ENCODE measurements around the gene SEMA5A.

Gene SEMA5A

GRCh38 chr5:9245071-9245470 is 300.8 kb downstream of the SEMA5A start:
- no peak for DNase-seq

DNA sequence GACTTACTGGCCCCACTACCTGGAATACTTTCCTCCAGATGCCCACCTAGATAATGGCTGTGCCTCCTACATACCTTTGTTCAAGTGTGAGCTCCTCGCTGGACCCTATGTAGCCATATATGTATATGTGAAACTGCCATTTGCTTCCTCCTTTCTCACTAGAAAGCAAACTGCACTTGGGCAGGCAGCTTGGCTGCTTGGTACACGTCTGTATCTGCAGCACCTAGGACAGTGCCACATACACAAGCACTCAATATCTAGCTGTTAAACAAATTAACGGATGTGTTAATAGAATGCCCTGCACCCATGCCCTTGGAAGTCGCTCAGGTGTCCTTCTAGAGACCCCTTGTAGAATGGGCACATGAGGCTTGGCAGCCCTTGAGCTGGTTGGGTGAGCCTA is 301.5 kb downstream of the SEMA5A start:
- no peak for DNase-seq

GRCh38 chr5:9241479-9242305 is 304.2 kb downstream of the SEMA5A start:
- no peak for DNase-seq

- no peak for DNase-seq
Measured at GRCh38 chr5:9240431-9240830, 305.4 kb downstream of the SEMA5A start.

GRCh38 chr5:9239626-9240025 is 306.2 kb downstream of the SEMA5A start:
- no peak for DNase-seq

- no peak for DNase-seq
Measured at GRCh38 chr5:9239071-9239470, 306.8 kb downstream of the SEMA5A start.

- DNase-seq = no peak
Measured at GRCh38 chr5:9233712-9234111, 312.2 kb downstream of the SEMA5A start.

DNA sequence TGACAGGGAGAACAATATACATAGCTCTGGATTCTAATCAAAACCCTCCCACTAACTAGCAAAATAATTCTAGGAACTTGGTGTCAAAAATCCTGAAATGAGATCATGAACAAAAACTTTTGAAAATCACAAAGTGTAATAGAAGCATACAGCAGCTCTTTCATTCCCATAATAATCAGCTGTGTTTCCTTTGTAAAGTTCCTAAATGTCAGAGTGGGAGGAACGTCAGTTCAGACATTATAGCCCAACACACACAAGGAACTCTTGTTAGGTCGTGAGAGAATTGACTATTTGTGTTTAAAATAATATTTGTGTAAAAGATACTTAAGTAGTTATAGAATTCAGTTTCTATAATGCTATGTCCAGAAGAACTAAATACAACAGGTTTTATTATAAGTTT is 312.8 kb downstream of the SEMA5A start:
- no peak for DNase-seq

- no peak for DNase-seq
Measured at GRCh38 chr5:9231842-9232241, 314.0 kb downstream of the SEMA5A start.

DNA sequence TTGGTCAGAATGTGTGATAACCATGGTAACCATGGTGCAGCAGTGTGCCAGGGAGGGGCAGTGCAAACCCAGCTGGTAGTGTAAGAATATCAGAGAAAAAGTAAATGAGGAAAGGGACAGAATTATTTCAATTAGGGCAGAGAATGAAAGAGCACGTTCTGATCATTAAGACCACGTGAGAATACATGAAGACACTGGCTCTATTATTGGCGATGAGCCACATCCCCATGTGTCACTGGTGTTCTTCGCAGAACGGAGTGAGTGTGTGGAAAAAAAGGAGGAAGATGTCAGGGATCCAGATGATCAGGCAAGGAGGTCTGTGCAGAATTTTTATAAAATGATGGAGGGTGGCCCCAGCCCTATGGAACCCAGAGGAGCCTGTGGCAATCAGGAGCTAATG is 315.5 kb downstream of the SEMA5A start:
- DNase-seq = no peak

DNA sequence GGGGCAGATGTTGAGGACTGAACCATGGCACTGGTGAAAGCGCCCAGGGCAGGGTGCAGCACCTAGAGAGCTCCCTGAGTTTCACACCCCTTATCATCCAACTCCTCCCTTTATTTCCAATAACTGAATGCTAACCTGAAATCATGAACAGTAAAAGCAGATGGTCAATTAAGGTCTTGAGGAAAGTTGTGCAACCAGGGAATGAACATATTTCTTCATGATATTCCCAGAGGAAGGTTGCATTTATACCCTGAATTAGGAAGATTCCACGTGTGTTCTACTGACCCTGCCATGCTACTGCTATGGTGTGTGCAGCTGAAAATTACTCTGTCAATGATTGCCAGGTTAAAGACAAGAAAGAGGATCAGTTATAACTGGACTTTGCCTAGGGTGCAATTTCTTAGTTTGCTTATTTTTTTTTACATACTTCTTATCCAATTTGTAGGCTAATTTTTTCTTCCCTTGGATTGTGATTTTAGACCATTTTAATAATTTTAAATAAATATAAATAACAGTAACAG is 319.8 kb downstream of the SEMA5A start:
- DNase-seq = no peak

GRCh38 chr5:9222054-9222976 is 323.6 kb downstream of the SEMA5A start:
- no peak for DNase-seq

DNA sequence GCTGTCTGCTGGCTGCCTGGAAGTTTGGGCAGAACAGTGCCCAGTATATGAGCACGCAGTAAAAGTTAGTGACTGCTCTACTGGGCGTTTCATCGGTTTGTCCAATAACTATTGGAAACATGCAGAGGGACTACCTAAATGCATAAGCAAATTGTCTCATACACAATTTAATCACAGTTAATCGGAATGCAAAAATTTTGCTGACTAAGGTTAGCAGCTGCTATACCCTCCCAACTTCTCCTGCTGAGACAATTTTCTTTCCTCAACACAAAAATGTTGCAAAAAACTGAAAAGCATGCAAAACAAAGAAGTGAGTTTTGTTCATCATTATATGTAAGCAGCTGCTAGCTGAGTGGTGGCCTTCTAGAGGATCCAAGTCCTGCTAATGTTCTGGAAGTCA is 327.5 kb downstream of the SEMA5A start:
- DNase-seq = no peak

DNA sequence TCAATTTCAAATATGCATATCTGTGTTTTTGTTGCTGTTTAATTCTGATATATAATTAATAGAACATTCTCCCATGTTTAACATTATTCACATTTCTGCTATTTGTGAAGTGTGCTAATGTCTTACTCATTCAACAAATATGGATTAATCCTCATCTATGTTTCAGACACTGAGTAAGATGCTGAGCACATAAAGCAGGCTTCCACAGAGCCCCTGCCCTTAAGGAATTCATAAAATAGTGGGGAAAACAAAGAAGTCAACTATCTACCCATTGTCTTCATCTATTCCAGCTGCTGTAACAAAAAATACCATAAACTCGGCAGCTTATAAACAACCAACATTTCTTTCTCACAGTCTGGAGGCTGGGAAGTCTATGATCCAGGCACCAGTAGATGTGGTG is 333.3 kb downstream of the SEMA5A start:
- DNase-seq = no peak

GRCh38 chr5:9209846-9210492 is 335.9 kb downstream of the SEMA5A start:
- DNase-seq = no peak

DNA sequence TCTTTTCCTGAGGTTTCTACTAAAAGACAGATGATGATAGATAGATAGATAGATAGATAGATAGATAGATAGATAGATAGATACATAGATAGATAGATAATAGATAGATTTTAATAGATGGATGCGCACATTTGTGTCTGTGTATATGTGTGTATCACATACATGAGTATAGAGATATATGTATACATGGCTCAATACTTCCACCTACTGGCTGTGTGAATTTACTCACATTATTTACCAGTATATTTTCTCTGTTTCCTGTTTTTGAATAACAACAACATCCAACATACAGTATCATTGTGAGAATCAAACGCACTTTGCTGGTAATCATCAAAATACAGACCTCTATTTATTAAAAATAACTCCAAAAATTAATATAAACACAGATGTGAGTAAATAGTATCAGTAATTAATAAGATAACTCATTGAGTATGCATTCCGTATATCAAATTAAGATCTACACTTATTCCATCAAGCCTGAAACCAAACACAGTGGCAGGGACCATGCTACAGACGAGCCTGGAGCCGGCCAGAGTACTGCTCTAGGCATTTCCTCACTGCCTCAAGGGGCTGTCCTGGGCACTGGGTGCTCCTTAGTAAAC is 338.0 kb downstream of the SEMA5A start:
- DNase-seq = no peak

GRCh38 chr5:9202636-9203035 is 343.2 kb downstream of the SEMA5A start:
- DNase-seq = no peak

GRCh38 chr5:9201761-9202160 is 344.1 kb downstream of the SEMA5A start:
- DNase-seq = no peak

GRCh38 chr5:9201011-9201410 is 344.9 kb downstream of the SEMA5A start:
- no peak for DNase-seq

- no peak for DNase-seq
Measured at GRCh38 chr5:9198394-9198793, 347.5 kb downstream of the SEMA5A start.

- DNase-seq = no peak
Measured at GRCh38 chr5:9197881-9198260, 348.0 kb downstream of the SEMA5A start.

- DNase-seq = no peak
Measured at GRCh38 chr5:9196403-9197227, 349.3 kb downstream of the SEMA5A start.

Measured in activated naive CD4-positive, alpha-beta T cell (primary cell).